Loucy (cell line): Measurements from ENCODE around the gene ZNF780B.

Experiments used
- H2AFZ ChIP-seq: fragments of 200-600 bp; sonication (generic); 2 replicates; pipeline ENCODE4 v1.6.0; 2016; ENCODE audit warnings: antibody characterized with exemption, mild to moderate bottlenecking, low read length, moderate library complexity
- H3F3A ChIP-seq: fragments of 200-600 bp; 2 replicates; pipeline ENCODE4 v1.6.0; 2016; ENCODE audit warnings: antibody characterized with exemption, low read depth, mild to moderate bottlenecking
- H3K27me3 ChIP-seq: fragments of 200-600 bp; sonication (generic); 2 replicates; pipeline ENCODE4 v1.6.1; 2014; ENCODE audit warnings: low read length, mild to moderate bottlenecking; ENCODE audit not compliant: insufficient read depth, poor library complexity, severe bottlenecking
- H3K36me3 ChIP-seq: fragments of 200-600 bp; sonication (generic); 2 replicates; pipeline ENCODE4 v1.6.1; 2016; ENCODE audit warnings: low read length; ENCODE audit not compliant: insufficient read depth
- H3K4me1 ChIP-seq: fragments of 200-600 bp; sonication (generic); 2 replicates; pipeline ENCODE4 v1.5.1; 2014; ENCODE audit warnings: low read length, mild to moderate bottlenecking; ENCODE audit not compliant: insufficient read depth, poor library complexity, severe bottlenecking
- H3K4me2 ChIP-seq: fragments of 200-600 bp; sonication (generic); 2 replicates; pipeline ENCODE4 v1.6.0; 2014; ENCODE audit warnings: antibody characterized with exemption, low read length, low read depth, mild to moderate bottlenecking; ENCODE audit not compliant: poor library complexity, severe bottlenecking
- H3K4me3 ChIP-seq: fragments of 200-600 bp; sonication (generic); 2 replicates; pipeline ENCODE4 v1.5.1; 2014; ENCODE audit warnings: low read length, mild to moderate bottlenecking, mixed read lengths; ENCODE audit not compliant: poor library complexity, severe bottlenecking
- H3K79me2 ChIP-seq: fragments of 200-600 bp; sonication (generic); 2 replicates; pipeline ENCODE4 v1.6.1; 2014; ENCODE audit warnings: low read length; ENCODE audit not compliant: insufficient read depth
- H3K9ac ChIP-seq: fragments of 200-600 bp; sonication (generic); 2 replicates; pipeline ENCODE4 v1.6.0; 2014; ENCODE audit warnings: mild to moderate bottlenecking, low read depth, low read length, moderate library complexity; ENCODE audit not compliant: poor library complexity, severe bottlenecking
- H3K9me2 ChIP-seq: fragments of 200-600 bp; sonication (generic); replicated peaks from 2 replicates; pipeline ENCODE4 v1.6.1; 2016; ENCODE audit warnings: low read depth, low read length, mixed read lengths
- H3K9me3 ChIP-seq: fragments of 200-600 bp; sonication (generic); 2 replicates; pipeline ENCODE4 v1.6.1; 2014; ENCODE audit warnings: mild to moderate bottlenecking, antibody characterized with exemption, low read length, low read depth; ENCODE audit not compliant: insufficient read depth
- H4K20me1 ChIP-seq: fragments of 200-600 bp; sonication (generic); 2 replicates; pipeline ENCODE4 v1.6.0; 2014; ENCODE audit warnings: antibody characterized with exemption, low read length, mild to moderate bottlenecking; ENCODE audit not compliant: insufficient read depth, poor library complexity, severe bottlenecking
- EZH2phosphoT487 ChIP-seq: fragments of 200-600 bp; IDR thresholded peaks from 2 replicates; pipeline ENCODE4 v1.6.1; 2018; ENCODE audit warnings: antibody characterized with exemption, mild to moderate bottlenecking, moderate library complexity, borderline replicate concordance
- TF ChIP-seq, protein P1 (sequence below): fragments of 200-600 bp; sonication (generic); conservative IDR thresholded peaks from 2 replicates; pipeline ENCODE4 v1.5.1; 2014; ENCODE audit warnings: mild to moderate bottlenecking, antibody characterized with exemption, low read length

ZNF780B gene

DNA sequence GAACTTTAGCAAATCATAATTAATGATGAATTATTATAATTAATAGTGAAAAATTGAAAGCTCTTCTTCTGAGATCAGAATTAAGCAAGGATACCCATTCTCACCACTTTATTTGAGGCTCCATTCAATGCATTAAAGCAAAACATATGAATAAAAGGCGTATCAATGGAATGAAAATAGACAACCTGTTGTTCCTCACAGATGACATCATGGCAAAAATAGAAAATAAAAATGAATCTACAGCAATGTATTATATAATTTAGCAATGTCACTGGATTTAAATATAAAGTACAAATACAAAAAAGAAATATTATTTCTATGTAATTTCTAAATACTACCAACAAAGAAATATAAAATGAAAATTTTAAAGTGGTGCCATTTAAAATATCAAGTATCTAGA lies 45.8 kb upstream of the ZNF780B start:
- no peaks in the 10 kb centered on the region for H3K9me2 ChIP-seq
- H3K4me2 ChIP-seq = no peak overlapping the region
- H3K36me3 ChIP-seq = no peaks in the 10 kb centered on the region
- H3K79me2 ChIP-seq = no peaks in the 10 kb centered on the region
- no peaks in the 10 kb centered on the region for H3K4me1 ChIP-seq
- TF ChIP-seq, protein P1, sequence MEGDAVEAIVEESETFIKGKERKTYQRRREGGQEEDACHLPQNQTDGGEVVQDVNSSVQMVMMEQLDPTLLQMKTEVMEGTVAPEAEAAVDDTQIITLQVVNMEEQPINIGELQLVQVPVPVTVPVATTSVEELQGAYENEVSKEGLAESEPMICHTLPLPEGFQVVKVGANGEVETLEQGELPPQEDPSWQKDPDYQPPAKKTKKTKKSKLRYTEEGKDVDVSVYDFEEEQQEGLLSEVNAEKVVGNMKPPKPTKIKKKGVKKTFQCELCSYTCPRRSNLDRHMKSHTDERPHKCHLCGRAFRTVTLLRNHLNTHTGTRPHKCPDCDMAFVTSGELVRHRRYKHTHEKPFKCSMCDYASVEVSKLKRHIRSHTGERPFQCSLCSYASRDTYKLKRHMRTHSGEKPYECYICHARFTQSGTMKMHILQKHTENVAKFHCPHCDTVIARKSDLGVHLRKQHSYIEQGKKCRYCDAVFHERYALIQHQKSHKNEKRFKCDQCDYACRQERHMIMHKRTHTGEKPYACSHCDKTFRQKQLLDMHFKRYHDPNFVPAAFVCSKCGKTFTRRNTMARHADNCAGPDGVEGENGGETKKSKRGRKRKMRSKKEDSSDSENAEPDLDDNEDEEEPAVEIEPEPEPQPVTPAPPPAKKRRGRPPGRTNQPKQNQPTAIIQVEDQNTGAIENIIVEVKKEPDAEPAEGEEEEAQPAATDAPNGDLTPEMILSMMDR = no peak
- no peak for TF ChIP-seq EZH2phosphoT487
- no peak overlapping the region for H2AFZ ChIP-seq
- no peak overlapping the region for H3K4me3 ChIP-seq
- H3K9me3 ChIP-seq = no peaks in the 10 kb centered on the region
- H4K20me1 ChIP-seq = no peaks in the 10 kb centered on the region
- no peak overlapping the region for H3K9ac ChIP-seq
- H3F3A ChIP-seq = no peaks in the 10 kb centered on the region
- no peaks in the 10 kb centered on the region for H3K27me3 ChIP-seq

- no peaks in the 10 kb centered on the region for H3K9me2 ChIP-seq
- H3K4me1 ChIP-seq = peaks cover 23% of the 10 kb centered on the region
- no peak overlapping the region for H3K4me2 ChIP-seq
- no peaks in the 10 kb centered on the region for H3F3A ChIP-seq
- no peaks in the 10 kb centered on the region for H3K36me3 ChIP-seq
- H3K79me2 ChIP-seq = peaks cover 23% of the 10 kb centered on the region
- H4K20me1 ChIP-seq = no peaks in the 10 kb centered on the region
- H3K4me3 ChIP-seq = no peak overlapping the region
- H3K9me3 ChIP-seq = no peaks in the 10 kb centered on the region
- H3K9ac ChIP-seq = no peak overlapping the region
- H3K27me3 ChIP-seq = no peaks in the 10 kb centered on the region
- H2AFZ ChIP-seq = no peak overlapping the region
- TF ChIP-seq EZH2phosphoT487 = no peak
- TF ChIP-seq, protein P1 = no peak
These were observed 37.4 kb upstream of the ZNF780B start for GRCh38 chr19:40093416-40093815.

- no peaks in the 10 kb centered on the region for H3K36me3 ChIP-seq
- peaks cover 2% of the 10 kb centered on the region for H4K20me1 ChIP-seq
- no peak for TF ChIP-seq EZH2phosphoT487
- TF ChIP-seq, protein P1 = no peak
- H3K4me2 ChIP-seq = peak overlapping the region; percentile 85
- H3K79me2 ChIP-seq = peaks cover 35% of the 10 kb centered on the region
- H3F3A ChIP-seq = no peaks in the 10 kb centered on the region
- H3K4me1 ChIP-seq = peaks cover 23% of the 10 kb centered on the region
- H3K9me3 ChIP-seq = no peaks in the 10 kb centered on the region
- peak overlapping the region; percentile 82 for H3K9ac ChIP-seq
- peak overlapping the region; percentile 89 for H3K4me3 ChIP-seq
- no peaks in the 10 kb centered on the region for H3K9me2 ChIP-seq
- no peaks in the 10 kb centered on the region for H3K27me3 ChIP-seq
- peak overlapping the region; percentile 100 for H2AFZ ChIP-seq
These were observed 35.4 kb upstream of the ZNF780B start for GRCh38 chr19:40091205-40092129.
